NCI-H1436 treated with DMSO at 0.1 percent for 48 hours (cell line): ENCODE measurements around the gene CXCL16.

Experiments used
- DNase-seq: peaks from one replicate; lab custom pipeline; 2025; lab: John Stamatoyannopoulos, UW

CXCL16 gene

DNA sequence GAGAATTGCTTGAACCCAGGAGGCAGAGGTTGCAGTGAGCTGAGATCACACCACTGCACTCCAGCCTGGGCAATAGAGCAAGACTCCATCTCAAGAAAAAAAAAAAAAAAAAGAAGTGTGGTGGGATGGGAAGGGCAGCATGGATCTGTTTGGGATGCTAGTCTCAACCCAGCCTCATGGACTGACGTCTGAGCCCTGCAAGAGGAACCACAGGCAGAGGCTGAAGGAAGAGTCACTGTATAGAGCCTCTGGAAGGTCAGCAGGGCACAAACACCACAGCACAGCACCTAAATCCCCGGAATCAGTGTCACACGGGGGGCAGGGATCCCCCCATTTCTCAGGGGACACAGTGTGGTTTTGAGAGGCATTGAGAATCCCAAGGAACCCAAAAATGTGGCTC lies 10.9 kb upstream of the CXCL16 start:
- no peak for DNase-seq

DNA sequence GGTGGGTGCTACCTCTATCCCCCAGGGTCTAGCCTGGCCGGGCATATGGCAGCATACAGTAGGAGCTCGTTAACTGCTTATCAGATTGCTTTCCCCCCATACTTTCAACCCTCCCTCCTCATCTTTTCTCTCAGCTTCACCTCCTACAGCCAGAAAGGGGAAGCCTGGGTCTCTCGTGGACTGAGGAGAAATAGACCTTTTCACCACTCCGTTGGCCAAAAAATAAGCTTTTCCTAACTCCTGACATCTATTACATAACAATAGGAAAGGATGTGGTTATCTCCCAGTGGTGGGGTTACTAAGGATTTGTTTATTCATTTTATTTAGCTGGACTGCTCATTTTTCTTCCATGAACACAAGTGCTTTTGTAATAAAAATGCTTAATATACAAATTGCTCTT lies 9.0 kb upstream of the CXCL16 start:
- DNase-seq = no peak

DNA sequence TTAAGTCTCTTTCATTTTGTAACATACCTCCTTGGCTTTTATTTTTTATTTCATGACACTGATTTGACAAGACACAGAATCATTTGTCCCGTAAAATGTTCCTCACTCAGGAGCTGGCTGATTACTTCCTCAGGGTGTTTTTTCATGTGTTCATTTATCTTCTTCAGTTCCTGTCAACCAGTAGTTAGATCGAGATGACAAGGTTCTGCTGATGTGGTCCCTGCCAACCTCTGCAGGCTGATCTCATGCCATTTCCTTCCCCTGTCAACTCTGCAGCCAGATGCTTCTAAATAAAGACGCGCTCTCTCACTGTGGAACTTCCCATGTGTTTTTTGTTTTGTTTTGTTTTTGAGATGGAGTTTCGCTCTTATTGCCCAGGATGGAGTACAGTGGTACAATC lies 8.1 kb upstream of the CXCL16 start:
- no peak for DNase-seq

DNA sequence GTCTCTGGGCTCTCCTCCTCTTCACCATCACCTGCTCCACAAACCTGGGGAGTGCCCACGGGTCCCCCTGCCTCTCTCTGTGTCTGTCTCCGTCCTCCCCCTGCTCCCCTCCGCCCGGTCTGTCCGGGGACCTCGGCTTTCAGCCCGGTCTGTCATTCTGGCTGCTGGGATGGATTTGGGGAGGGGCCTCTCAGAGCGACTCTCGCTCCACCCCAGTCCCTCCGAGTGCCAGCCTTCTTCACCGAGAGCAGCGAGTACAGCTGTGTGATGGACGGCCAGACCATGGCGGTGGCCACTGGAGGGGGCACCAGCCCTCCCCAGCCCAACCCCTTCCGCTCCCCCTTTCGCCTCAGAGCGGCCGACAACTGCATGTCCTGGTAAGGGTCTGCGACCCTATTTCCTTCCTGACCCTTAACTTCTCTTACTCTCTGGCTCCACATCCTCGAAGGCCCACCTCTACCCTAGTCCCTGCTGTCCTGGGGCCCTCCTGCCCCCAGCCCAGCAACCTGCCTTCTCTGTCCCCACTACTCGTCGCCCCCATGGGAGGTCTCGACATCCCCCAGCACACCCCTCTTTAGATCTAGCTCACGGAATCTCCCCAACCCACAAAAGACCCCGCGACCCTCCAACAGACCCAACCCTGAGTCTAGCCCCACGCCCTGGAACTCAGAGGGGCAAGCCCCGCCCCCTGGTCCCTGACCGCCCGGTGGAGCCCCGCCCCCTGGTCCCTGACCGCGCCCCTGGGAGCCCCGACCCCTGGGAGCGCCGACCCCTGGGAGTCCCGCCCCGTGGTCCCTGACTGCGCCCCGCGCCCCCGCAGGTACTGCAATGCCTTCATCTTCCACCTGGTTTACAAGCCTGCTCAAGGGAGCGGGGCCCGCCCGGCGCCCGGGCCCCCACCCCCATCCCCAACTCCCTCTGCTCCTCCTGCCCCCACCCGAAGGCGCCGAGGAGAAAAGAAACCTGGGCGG lies 5.6 kb upstream of the CXCL16 start:
- no peak for DNase-seq

DNA sequence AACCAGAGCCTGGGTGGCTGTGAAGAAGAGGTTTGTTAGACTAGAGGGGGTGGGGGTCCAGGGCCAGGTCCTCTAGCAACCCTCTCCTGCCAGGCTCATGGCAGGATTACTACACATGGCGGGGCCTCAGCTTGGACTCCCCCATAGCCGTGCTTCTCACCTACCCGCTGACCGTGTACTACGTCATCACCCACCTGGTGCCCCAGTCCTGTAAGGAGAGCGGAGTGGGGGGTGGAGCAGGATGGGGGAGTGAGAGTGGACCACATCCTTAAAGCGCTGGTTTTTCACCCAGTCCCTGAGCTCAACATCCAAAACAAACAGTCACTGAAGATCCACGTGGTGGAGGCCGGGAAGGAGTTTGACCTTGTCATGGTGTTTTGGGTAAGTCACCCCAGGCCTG lies 4.2 kb upstream of the CXCL16 start:
- no peak for DNase-seq

DNA sequence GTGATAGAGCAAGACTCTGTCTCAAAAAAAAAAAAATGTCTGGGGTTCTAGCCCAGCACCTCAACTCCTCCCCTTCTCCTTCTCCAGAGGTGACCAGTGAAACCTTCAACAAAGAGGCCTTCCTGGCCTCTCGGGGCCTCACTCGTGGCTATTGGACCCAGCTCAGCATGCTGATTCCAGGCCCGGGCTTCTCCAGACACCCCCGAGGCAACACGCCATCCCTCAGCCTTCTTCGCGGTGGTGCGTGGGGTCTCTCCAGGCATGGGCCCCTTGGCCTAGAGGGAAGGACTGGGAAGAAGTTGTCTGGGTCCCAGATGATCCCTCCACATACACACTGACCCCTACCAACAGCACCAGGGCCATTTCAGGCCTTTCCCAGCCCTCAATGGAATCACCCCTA lies 3.5 kb upstream of the CXCL16 start:
- no peak for DNase-seq

DNA sequence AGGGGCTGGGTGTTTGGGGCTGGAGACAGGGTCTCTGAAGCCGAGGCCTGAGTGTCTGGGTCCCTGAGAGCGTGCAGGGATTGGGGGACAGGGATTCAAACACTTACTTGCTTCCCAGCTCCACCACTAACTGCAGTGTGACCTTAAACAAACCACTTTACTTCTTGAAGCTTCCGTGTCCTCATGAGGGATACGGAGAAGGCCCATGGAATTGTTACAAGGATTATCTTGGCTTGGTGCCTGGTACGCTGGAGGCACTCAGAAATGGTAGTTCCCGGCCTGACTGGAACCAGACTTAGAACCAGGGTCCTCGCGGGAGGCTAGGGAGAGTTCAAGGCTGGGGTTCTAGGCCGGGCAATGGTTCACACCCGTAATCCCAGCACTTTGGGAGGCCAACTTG lies 2.9 kb upstream of the CXCL16 start:
- no peak for DNase-seq

DNA sequence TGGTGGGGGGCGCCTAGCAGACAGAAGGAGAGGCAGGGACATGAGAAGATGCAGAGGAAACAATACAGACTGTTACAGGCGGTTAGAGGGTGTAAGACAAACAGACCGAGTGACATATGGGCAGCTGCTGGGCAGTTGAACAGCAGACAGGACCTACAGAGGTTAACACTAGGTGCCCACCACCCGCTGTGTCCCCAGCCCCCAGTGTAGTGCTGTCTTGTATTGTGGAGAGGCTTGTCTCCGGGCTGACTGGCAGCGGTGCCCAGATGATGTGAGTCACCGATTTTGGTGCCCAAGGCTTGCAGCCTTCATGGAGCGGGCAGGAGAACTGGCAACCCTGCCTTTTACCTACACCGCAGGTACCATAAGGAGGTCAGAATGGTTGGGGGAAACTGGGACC lies 2.4 kb upstream of the CXCL16 start:
- no peak for DNase-seq

DNA sequence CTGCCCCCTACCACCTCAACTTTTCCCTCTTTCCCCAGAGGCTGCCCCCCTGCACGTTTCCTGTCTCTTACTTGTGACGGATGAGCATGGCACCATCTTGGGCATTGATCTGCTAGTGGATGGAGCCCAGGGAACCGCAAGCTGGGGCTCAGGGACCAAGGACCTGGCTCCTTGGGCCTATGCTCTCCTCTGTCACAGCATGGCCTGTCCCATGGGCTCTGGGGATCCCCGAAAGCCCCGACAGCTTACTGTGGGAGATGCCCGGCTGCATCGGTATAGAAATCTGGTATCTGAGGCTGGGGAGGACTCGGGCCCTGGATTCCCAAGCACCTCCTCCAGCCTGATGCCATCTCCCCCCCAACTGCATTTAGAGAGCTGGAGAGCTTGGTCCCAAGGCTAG lies 1.8 kb upstream of the CXCL16 start:
- no peak for DNase-seq

DNA sequence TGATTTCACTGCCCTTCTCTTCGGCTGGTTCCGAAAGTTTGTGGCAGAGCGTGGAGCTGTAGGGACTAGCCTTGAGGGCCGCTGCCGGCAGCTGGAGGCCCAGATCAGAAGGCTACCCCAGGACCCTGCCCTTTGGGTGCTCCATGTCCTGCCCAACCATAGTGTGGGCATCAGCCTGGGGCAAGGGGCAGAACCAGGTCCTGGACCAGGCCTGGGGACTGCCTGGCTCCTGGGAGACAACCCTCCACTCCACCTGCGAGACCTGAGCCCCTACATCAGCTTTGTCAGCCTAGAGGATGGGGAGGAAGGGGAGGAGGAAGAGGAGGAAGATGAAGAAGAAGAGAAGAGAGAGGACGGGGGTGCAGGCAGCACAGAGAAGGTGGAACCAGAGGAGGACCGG lies 856 bp upstream of the CXCL16 start:
- DNase-seq = no peak

DNA sequence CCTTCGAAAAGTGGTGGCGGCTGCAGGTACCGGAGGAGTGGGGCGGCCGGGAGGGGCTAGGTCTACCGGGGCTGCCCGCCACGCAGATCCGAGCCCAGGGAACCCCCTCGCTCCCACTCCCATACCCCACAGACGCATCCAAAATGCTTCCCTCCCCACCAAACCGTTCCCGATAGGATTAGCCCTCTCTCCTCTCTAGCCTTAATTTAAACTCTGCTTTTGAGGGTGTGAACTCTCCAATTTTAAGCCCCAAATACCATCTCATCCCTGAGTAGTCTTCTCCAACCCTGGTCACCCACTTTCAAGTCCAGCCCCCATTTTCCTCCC lies 260 bp upstream of the CXCL16 start:
- no peak for DNase-seq

DNA sequence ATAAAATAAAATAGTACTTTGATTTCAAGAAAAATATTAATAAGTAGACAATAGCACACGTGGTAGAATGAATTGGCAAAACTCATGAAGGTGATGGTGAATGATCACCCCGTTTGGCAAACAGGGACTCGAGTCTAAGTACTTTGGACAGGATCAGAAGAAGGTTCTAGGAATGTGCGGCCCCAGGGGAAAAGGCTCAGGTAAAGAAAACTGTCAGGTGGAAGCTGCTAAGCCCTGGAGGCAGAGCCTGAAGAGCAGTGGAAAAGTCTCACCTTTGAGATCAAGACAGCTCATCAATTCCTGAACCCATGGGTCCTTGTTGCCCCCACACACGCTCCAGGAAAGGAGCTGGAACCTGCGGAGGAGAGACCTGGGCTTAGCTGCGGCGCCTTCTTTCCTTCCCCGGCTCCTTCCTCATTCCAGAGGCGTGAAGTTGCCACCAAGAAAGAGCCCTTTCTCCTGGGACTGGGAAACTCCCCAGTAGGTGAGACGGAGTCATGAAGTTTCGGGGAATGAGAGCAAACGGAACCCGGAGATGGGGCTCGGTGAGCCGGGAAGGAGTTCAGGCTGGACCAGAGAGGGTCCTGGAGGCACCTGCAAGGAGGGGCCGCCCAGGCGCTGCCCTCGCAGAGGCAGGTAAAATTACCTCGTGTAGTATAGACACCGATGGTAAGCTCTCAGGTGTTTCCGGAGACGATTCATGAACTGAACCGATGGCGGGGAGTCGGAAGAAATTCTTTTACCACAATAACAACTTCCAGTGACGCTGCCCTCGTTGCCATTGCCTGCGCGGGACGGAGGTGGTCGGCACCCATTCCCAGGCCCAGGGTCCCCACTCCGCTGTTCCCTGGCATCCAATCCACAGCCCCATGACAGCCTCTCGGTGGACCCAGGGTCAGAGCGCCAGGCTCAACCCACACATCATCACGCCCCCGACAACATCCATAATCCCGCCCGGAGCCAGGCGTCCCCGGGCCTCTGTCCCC lies 1.3 kb downstream of the CXCL16 start:
- DNase-seq = no peak

DNA sequence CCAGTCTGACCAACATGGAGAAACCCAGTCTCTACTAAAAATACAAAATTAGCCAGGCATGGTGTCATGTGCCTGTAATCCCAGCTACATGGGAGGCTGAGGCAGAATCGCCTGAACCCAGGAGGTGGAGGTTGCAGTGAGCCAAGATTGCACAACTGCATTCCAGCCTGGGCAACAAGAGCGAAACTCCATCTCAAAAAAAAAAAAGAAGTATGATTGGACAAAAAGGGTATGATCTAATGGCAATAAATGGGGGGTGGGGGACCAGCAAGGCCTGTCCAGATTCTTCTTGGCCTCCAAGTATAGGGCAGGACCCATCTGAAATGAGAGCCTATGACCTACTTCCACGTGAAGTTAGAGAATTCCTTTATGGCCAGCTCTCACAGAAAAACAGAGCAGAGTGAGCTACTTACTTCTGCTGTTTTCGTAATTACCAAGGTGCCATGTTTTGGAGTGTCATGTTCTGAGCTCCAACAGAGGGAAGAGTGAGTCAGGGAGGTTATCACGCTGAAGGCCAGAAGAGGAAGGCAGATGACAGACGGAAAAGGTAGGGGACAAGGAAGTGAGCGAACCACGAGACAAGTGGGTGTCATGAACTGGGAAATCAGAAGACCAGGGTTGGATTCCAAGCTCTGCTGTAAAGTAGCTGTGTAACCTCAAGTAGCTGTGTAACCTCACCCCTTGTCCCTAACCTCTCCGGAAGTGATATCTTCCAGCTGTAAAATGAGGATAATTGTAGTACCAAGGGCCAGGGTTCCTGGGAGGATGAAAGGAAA lies 3.7 kb downstream of the CXCL16 start:
- no peak for DNase-seq

DNA sequence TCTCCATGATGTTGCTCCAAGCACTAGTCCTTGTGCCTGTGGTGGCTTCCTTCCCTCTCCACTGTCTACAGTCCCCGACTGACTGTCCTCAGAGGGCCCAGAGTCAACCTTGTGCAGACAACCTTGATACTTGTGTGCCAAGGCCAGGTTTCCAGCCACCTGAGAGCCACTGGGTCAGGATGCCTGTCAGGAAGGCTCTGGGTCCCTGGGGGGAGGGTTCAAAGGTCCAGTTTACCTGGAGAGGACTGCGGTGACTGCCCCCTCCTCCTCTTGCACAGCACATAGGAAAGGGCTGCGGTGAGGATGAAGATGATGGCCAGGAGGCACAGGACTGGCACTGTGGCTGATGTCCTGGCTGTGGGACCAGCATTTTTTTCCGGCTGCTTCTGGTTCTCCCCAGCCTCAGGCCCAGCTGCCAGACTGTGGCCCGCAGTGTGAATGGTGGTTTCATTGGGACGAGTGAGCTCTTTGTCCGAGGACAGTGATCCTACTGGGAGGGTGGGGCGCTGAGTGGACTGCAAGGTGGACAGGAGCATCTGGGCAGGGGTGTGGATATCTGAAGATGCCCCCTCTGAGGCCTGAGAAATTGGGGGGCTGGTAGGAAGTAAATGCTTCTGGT lies 4.8 kb downstream of the CXCL16 start:
- DNase-seq = no peak

DNA sequence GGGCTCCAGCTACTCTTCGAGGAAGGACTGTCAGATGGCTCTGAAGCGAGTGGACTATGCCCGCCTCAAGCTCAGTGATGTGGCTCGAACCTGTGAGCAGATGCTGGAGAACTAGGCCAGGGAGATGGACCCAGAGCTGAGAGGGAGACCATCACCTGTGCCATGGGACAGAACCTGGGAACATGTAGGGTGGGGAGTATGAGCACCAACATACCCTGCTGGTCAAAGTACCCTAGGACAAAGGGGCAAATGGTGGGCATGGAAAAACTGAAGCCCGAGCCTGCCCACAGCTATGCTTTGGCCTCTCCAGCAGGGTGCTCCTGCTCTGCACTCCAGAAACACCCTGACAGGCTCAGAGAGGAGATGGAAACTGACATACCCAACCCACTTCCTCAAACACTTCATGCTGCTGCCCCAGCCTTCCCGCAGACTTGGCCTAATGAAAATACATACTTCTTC lies 6.6 kb downstream of the CXCL16 start:
- no peak for DNase-seq

DNA sequence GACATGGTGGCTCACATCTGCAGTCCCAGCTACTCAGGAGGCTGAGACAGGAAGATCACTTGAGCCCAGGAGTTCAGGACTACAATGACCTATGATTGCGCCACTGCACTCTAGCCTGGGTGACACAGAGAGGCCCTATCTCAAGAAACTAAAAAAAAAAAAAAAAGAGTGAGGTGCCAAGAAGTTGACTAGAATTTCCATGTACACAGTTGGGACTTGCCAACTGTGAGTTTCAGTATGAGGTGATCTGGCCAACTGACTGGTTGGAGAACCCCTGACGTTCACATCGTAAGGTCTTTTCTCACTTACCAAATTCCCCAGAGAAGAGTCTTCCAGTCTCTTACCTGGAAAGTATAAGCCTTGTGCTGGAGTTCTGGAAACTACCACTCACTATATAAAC lies 11.6 kb downstream of the CXCL16 start:
- no peak for DNase-seq

DNA sequence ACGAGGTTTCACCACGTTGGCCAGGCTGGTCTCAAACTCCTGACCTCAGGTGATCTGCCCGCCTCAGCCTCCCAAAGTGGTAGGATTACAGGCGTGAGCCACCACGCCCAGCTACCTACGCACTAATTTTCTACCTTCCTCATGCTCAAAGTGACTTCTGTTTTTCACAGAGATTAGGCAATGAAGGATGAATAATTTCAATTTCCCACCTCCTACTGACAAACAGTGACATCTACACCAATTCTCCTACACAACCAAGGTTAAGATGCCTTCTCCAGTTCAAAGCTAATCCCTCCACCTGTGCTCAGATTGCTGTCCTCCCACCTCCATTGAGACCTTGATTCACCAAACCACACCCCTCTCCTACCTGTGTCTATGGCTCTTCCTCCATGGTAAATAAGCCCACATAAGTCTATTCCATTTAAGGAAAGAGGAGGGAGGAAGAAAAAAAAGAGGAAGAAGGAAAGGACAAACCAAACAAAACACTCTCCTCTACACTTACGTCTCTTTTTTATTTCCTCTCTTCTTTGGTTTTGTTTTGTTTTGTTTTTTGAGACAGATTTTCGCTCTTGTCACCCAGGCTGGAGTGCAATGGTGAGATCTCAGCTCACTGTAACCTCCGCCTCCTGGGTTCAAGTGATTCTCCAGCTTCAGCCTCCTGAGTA lies 13.9 kb downstream of the CXCL16 start:
- no peak for DNase-seq

DNA sequence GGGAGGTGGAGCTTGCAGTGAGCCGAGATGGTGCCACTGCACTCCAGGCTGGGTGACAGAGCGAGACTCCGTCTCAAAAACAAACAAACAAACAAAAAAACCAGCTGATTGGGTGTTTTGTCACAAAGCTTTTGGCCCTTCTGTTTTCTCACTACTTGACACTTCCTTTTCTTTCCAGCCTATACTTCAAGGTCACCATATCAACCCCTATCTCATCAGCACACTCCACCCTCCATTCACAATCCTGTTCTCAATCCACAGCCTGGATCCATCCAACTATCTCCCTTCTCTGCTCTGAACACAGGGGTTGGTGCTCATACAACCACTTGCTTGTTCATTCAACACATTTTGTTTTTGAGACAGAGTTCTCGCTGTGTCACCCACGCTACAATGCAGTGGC lies 15.1 kb downstream of the CXCL16 start:
- no peak for DNase-seq

DNA sequence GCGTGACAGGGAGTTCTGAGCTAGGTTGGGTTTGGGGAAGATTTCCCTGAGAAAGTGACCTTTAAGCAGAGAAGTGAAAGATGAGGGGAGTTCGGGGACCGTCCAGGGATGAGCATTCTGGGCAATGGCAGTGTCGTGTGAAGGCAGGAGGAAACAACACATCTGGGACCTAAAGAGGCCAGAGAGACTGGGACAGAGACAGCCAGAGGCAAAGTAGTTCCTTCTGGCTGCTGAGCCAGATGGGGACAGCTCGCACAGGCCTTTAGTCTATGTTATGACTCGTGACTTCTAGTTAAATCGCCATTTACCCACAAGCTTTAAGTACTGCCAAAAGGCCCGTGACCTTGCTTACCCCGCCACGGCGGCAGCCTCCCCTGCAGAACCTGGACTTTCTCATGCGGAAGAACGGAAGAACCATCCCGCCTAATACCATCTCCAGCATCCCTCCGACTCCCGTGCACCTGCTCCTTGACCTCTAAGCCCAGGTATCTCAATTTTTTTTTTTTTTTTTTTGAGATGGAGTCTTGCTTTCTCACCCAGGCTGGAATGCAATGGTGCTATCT lies 17.0 kb downstream of the CXCL16 start:
- DNase-seq = no peak

DNA sequence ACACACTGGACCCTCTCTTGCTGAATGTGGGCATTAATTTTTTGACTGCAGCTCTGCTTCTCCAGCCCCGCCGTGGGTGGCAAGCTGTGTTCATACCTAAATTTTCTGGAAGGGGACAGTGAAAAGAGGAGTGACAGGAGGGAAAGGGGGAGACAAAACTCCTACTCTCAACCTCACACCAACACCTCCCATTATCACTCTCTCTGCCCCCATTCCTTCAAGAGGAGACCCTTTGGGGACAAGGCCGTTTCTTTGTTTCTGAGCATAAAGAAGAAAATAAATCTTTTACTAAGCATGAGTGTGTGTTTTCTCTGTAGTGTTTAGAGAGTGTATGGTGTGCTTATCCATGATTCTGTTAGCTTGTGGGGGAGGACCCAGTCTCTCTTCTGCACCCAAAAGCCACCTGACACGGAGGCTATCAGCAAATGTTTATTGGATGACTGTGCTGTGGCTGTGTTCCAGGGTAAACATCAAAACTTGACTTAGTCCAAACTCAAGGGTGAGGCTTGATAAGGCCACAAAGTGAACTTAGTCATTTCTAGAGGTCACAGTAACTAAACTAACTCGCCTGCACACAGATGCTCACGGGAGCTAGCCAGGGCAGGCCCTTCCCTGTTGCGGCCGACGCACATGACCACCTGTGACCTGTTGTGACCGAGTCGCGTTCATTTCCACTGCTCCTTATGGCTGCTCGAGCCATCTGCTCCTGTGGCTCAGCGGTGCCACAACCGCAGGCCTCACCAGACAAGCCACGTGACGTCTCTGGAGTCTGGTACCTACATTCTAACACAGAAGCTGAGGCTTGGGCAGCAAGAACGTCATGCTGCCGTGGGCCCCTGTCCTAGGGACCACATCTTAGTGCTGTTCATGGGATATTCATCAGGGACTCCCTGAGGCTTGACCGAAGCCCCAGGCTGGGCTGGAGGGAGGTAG lies 18.3 kb downstream of the CXCL16 start:
- DNase-seq = no peak
